Panc1 (cell line): Measurements from ENCODE around the gene CMTM6. TPM values are rescaled to one million over a fixed set of nuclear protein-coding genes. Genes with fewer than 3 reads are reported as not detected.

Experiments
- ATAC-seq: fragments of 200-7000 bp; cut with Tn5 transposase; 2 replicates; pipeline ENCODE4 v1.9.1; 2020; ENCODE audit warnings: mild to moderate bottlenecking, moderate library complexity
- BruUV-seq: library from RNA; stranded (reverse); fragments of 400-500 nt; replicated peaks from 2 replicates; lab custom pipeline; 2021; lab: Mats Ljungman, UMichigan
- CTCF ChIA-PET: fragments of 300-600 bp; sonication (Branson Sonifier 250); formaldehyde crosslinking; loops from one replicate; lab custom pipeline; 2022; ENCODE audit warnings: antibody characterized with exemption; lab: Charles Lee
- POLR2A ChIA-PET: fragments of 300-600 bp; sonication (Branson Sonifier 250); formaldehyde crosslinking; loops from one replicate; lab custom pipeline; 2022; ENCODE audit warnings: antibody characterized with exemption; lab: Charles Lee
- DNase-seq: peaks from one replicate; pipeline ENCODE4 v3.0.0-alpha.2; 2010; ENCODE audit warnings: low read depth, low spot score
- H3K27ac ChIP-seq: 2 replicates; pipeline ENCODE4 v1.5.1; 2011; ENCODE audit warnings: mild to moderate bottlenecking, low read length, inconsistent platforms
- H3K27me3 ChIP-seq: fragments of 200-500 bp; sonication (Bioruptor generic); 2 replicates; pipeline ENCODE4 v1.6.0; 2014; ENCODE audit warnings: low read length, inconsistent platforms; ENCODE audit not compliant: control insufficient read depth, insufficient read depth
- H3K36me3 ChIP-seq: fragments of 200-500 bp; sonication (Bioruptor generic); 2 replicates; pipeline ENCODE4 v1.5.1; 2014; ENCODE audit warnings: inconsistent platforms, mild to moderate bottlenecking, low read length, moderate library complexity; ENCODE audit not compliant: control insufficient read depth, insufficient read depth
- H3K4me1 ChIP-seq: 2 replicates; pipeline ENCODE4 v1.5.1; 2011; ENCODE audit warnings: inconsistent platforms, mild to moderate bottlenecking, low read length, moderate library complexity; ENCODE audit not compliant: control insufficient read depth, insufficient read depth
- H3K4me3 ChIP-seq, 2 experiments: 2 replicates each; pipeline ENCODE4 v1.5.1; 2011 to 2012; ENCODE audit warnings: low read depth in 2 of 2, low read length in 2 of 2, mild to moderate bottlenecking in 2 of 2, inconsistent platforms in 1 of 2, moderate library complexity in 1 of 2
- H3K9me3 ChIP-seq: fragments of 200-500 bp; sonication (Bioruptor generic); 2 replicates; pipeline ENCODE4 v1.5.1; 2014; ENCODE audit warnings: low read depth, mild to moderate bottlenecking, inconsistent platforms, low read length, moderate library complexity; ENCODE audit not compliant: control insufficient read depth, insufficient read depth
- CTCF ChIP-seq: fragments of 450-650 bp; IDR thresholded peaks from 2 replicates; pipeline ENCODE4 v1.5.1; 2017; ENCODE audit warnings: mild to moderate bottlenecking
- POLR2AphosphoS5 ChIP-seq: IDR thresholded peaks from 2 replicates; pipeline ENCODE4 v1.6.1; 2012; ENCODE audit warnings: mild to moderate bottlenecking, low read depth, low read length, moderate library complexity
- REST ChIP-seq, 2 experiments: IDR thresholded peaks; 2 replicates each; pipeline ENCODE4 v1.6.1; 2011 to 2012; ENCODE audit warnings: low read depth in 2 of 2, control low read depth in 1 of 2, low read length in 1 of 2, mild to moderate bottlenecking in 1 of 2, moderate library complexity in 1 of 2; ENCODE audit not compliant: insufficient read depth in 1 of 2
- SIN3A ChIP-seq: IDR thresholded peaks from 2 replicates; pipeline ENCODE4 v1.6.1; 2012; ENCODE audit warnings: low read depth, mild to moderate bottlenecking, low read length, moderate library complexity, borderline replicate concordance; ENCODE audit not compliant: insufficient read depth
- TCF7L2 ChIP-seq: IDR thresholded peaks from 2 replicates; pipeline ENCODE4 v1.6.1; 2011; ENCODE audit warnings: mild to moderate bottlenecking, low read depth, low read length, inconsistent platforms
- in situ Hi-C: cut with HindIII; loops from 2 replicates; pipeline ENCODE4 v1.10.0; 2016; ENCODE audit warnings: low sequenced_read_pairs, low pct_unique_long_range_greater_than_20kb
- intact Hi-C: fragments of 100-400 bp; cut with micrococcal nuclease; formaldehyde crosslinking; loops from one replicate; pipeline ENCODE4 v1.10.0; 2022; ENCODE audit not compliant: unreplicated experiment
- total RNA-seq: library from RNA; stranded (reverse); gene quantifications from one replicate; pipeline ENCODE4 v1.2.1, GENCODE V29; 2021; ENCODE audit not compliant: unreplicated experiment

CMTM6 gene
- total RNA-seq, 1 experiment from 2014 or later: 56.4 TPM

GRCh38 chr3:32453346-32453745, 49.3 kb downstream of the CMTM6 start:
- Histone ChIP-seq H3K36me3 (peaks cover 2% of the 10 kb centered on the region; the same call in 1 of the 2 replicates), H3K4me3 (no peak overlapping the region), H3K27me3 (no peaks in the 10 kb centered on the region), H3K27ac (no peak overlapping the region), H3K4me1 (no peaks in the 10 kb centered on the region), H3K9me3 (no peaks in the 10 kb centered on the region)
- CTCF ChIA-PET: no interaction called here
- no peak for ATAC-seq
- POLR2A ChIA-PET: no interaction called here
- no TSS peak for BruUV-seq
- no peak for DNase-seq
- in situ Hi-C loops (no loop called here), intact Hi-C loops (no loop called here)
- TF ChIP-seq REST (IDR thresholded peaks at IDR 0.05; ENCODE audit: insufficient read depth in 1 of 2, low read depth in 2 of 2, low read length in 1 of 2) (no peak), TCF7L2 (no peak), POLR2AphosphoS5 (no peak), SIN3A (no peak), CTCF (no peak)

GRCh38 chr3:32452009-32452408, 50.6 kb downstream of the CMTM6 start:
- BruUV-seq: no TSS peak
- ATAC-seq (no peak), DNase-seq (no peak)
- no peak for TF ChIP-seq TCF7L2
- TF ChIP-seq SIN3A: no peak
- no peak for TF ChIP-seq CTCF
- no peak for TF ChIP-seq POLR2AphosphoS5
- TF ChIP-seq REST (IDR thresholded peaks at IDR 0.05; ENCODE audit: insufficient read depth in 1 of 2, low read depth in 2 of 2, low read length in 1 of 2): no peak
- no peak overlapping the region for H3K27ac ChIP-seq
- H3K4me3 ChIP-seq: no peak overlapping the region
- POLR2A ChIA-PET: no interaction called here
- no peaks in the 10 kb centered on the region for H3K27me3 ChIP-seq
- CTCF ChIA-PET: no interaction called here
- intact Hi-C loops: no loop called here
- in situ Hi-C loops: no loop called here
- no peaks in the 10 kb centered on the region for H3K9me3 ChIP-seq
- H3K4me1 ChIP-seq: no peaks in the 10 kb centered on the region
- peaks cover 2% of the 10 kb centered on the region; the same call in 1 of the 2 replicates for H3K36me3 ChIP-seq
